IMR-90 (cell line): Measurements from ENCODE around the gene PLOD3. TPM values are rescaled to one million over a fixed set of nuclear protein-coding genes. Genes with fewer than 3 reads are reported as not detected.

ENCODE experiments used
- ATAC-seq: fragments of 200-7000 bp; cut with Tn5 transposase; 2 replicates; pipeline ENCODE4 v1.9.1; 2020; ENCODE audit warnings: low read depth, mild to moderate bottlenecking, moderate library complexity
- BruUV-seq: library from RNA; stranded (reverse); fragments of 400-500 nt; replicated peaks from 2 replicates; lab custom pipeline; 2021; lab: Mats Ljungman, UMichigan
- CTCF ChIA-PET: fragments of 300-600 bp; formaldehyde crosslinking; extraction: SDS; loops from one replicate; lab custom pipeline; 2021; ENCODE audit warnings: antibody characterized with exemption; lab: Yijun Ruan, JAX
- POLR2A ChIA-PET: fragments of 300-600 bp; sonication (Branson Sonifier 250); formaldehyde crosslinking; loops from one replicate; lab custom pipeline; 2022; ENCODE audit warnings: antibody characterized with exemption; ENCODE audit not compliant: unreplicated experiment; lab: Charles Lee
- DNase-seq: peaks from one replicate; pipeline ENCODE4 v3.0.0; 2013
- H2AFZ ChIP-seq: replicated peaks from 2 replicates; pipeline ENCODE3; 2013; ENCODE audit warnings: low read length, mild to moderate bottlenecking; ENCODE audit not compliant: poor library complexity
- H2AK5ac ChIP-seq: 2 replicates; pipeline ENCODE4 v1.6.1; 2013; ENCODE audit warnings: low read depth, low read length, inconsistent platforms
- H2AK9ac ChIP-seq: replicated peaks from 2 replicates; pipeline ENCODE3; 2013; ENCODE audit warnings: mild to moderate bottlenecking, low read depth, low read length, moderate library complexity; ENCODE audit not compliant: poor library complexity
- H2BK120ac ChIP-seq: 2 replicates; pipeline ENCODE4 v1.6.1; 2013; ENCODE audit warnings: low read depth, low read length, inconsistent platforms
- H2BK15ac ChIP-seq: 3 replicates; pipeline ENCODE4 v1.6.1; 2013; ENCODE audit warnings: low read depth, low read length, inconsistent platforms
- H2BK20ac ChIP-seq: 2 replicates; pipeline ENCODE4 v1.6.1; 2013; ENCODE audit warnings: low read depth, mild to moderate bottlenecking, inconsistent platforms, low read length, moderate library complexity
- H2BK5ac ChIP-seq: 2 replicates; pipeline ENCODE4 v1.6.1; 2013; ENCODE audit warnings: mild to moderate bottlenecking, low read depth, low read length, inconsistent platforms; ENCODE audit not compliant: poor library complexity, severe bottlenecking
- H3K14ac ChIP-seq: replicated peaks from 2 replicates; pipeline ENCODE4 v1.6.1; 2013; ENCODE audit warnings: low read depth, low read length, inconsistent platforms
- H3K18ac ChIP-seq: 2 replicates; pipeline ENCODE4 v1.6.1; 2013; ENCODE audit warnings: low read depth, low read length, control low read depth
- H3K23ac ChIP-seq: 2 replicates; pipeline ENCODE4 v1.6.1; 2013; ENCODE audit warnings: low read depth, low read length, inconsistent platforms
- H3K27ac ChIP-seq: 2 replicates; pipeline ENCODE4 v1.5.1; 2013; ENCODE audit warnings: mild to moderate bottlenecking, control low read depth, low read length; ENCODE audit not compliant: insufficient read depth
- H3K27me3 ChIP-seq: 2 replicates; pipeline ENCODE4 v1.6.1; 2013; ENCODE audit warnings: low read length; ENCODE audit not compliant: control insufficient read depth, insufficient read depth
- H3K36me3 ChIP-seq: 2 replicates; pipeline ENCODE4 v1.6.1; 2013; ENCODE audit warnings: low read length, mixed read lengths; ENCODE audit not compliant: control insufficient read depth, insufficient read depth
- H3K4ac ChIP-seq: 2 replicates; pipeline ENCODE4 v1.6.1; 2013; ENCODE audit warnings: low read depth, low read length, inconsistent platforms
- H3K4me1 ChIP-seq: 2 replicates; pipeline ENCODE4 v1.6.1; 2013; ENCODE audit warnings: low read length, mixed read lengths; ENCODE audit not compliant: control insufficient read depth, insufficient read depth
- H3K4me2 ChIP-seq: 2 replicates; pipeline ENCODE4 v1.6.1; 2013; ENCODE audit warnings: low read depth, mild to moderate bottlenecking, control low read depth, low read length, moderate library complexity
- H3K4me3 ChIP-seq: 2 replicates; pipeline ENCODE4 v1.5.1; 2013; ENCODE audit warnings: low read depth, mild to moderate bottlenecking, control low read depth, low read length, moderate library complexity; ENCODE audit not compliant: insufficient read depth
- H3K56ac ChIP-seq: 2 replicates; pipeline ENCODE4 v1.6.1; 2013; ENCODE audit warnings: low read length, inconsistent platforms; ENCODE audit not compliant: insufficient read depth; ENCODE audit errors: extremely low read depth
- H3K79me1 ChIP-seq, 2 experiments: 2 replicates each; pipeline ENCODE4 v1.6.1; 2013; ENCODE audit warnings: low read length in 2 of 2, inconsistent platforms in 1 of 2, low read depth in 1 of 2
- H3K9ac ChIP-seq: 2 replicates; pipeline ENCODE4 v1.6.1; 2013; ENCODE audit warnings: low read depth, low read length, control low read depth
- H3K9me1 ChIP-seq: 2 replicates; pipeline ENCODE4 v1.6.1; 2013; ENCODE audit warnings: low read length, inconsistent platforms; ENCODE audit not compliant: insufficient read depth
- H3K9me3 ChIP-seq: 2 replicates; pipeline ENCODE4 v1.6.1; 2013; ENCODE audit warnings: low read length; ENCODE audit not compliant: control insufficient read depth, insufficient read depth
- H4K20me1 ChIP-seq: 2 replicates; pipeline ENCODE4 v1.6.1; 2013; ENCODE audit warnings: low read length, inconsistent platforms; ENCODE audit not compliant: insufficient read depth
- H4K5ac ChIP-seq: 2 replicates; pipeline ENCODE4 v1.6.1; 2013; ENCODE audit warnings: mild to moderate bottlenecking, low read depth, low read length, control low read depth
- H4K8ac ChIP-seq, 2 experiments: 2 replicates each; pipeline ENCODE4 v1.6.1; 2013; ENCODE audit warnings: low read depth in 2 of 2, low read length in 2 of 2, control low read depth in 1 of 2, inconsistent platforms in 1 of 2
- H4K91ac ChIP-seq: 2 replicates; pipeline ENCODE4 v1.6.1; 2013; ENCODE audit warnings: low read depth, low read length, inconsistent platforms; ENCODE audit not compliant: insufficient read depth
- BHLHE40 ChIP-seq: fragments of 150-350 bp; IDR thresholded peaks from 2 replicates; pipeline ENCODE4 v1.6.1; 2016; ENCODE audit warnings: mild to moderate bottlenecking, low read depth, low read length
- CEBPB ChIP-seq: IDR thresholded peaks from 2 replicates; pipeline ENCODE4 v1.6.1; 2012; ENCODE audit warnings: low read depth, low read length, improper control_type of control experiment
- CHD1 ChIP-seq: IDR thresholded peaks from 2 replicates; pipeline ENCODE4 v1.6.1; 2012; ENCODE audit warnings: low read depth, low read length, improper control_type of control experiment
- FOS ChIP-seq: fragments of 150-350 bp; IDR thresholded peaks from 2 replicates; pipeline ENCODE4 v1.6.1; 2016; ENCODE audit warnings: low read depth, low read length
- MAFK ChIP-seq: IDR thresholded peaks from 2 replicates; pipeline ENCODE4 v1.6.1; 2012; ENCODE audit warnings: low read depth, low read length, improper control_type of control experiment
- MAZ ChIP-seq: IDR thresholded peaks from 2 replicates; pipeline ENCODE4 v1.6.1; 2012; ENCODE audit warnings: low read depth, mild to moderate bottlenecking, low read length, improper control_type of control experiment, moderate library complexity, borderline replicate concordance
- MXI1 ChIP-seq: IDR thresholded peaks from 2 replicates; pipeline ENCODE4 v1.6.1; 2012; ENCODE audit warnings: low read depth, mild to moderate bottlenecking, low read length, moderate library complexity, borderline replicate concordance
- NFE2L2 ChIP-seq: fragments of 150-350 bp; IDR thresholded peaks from 2 replicates; pipeline ENCODE4 v1.6.1; 2016; ENCODE audit warnings: low read depth, mild to moderate bottlenecking, low read length
- POLR2A ChIP-seq: IDR thresholded peaks from 2 replicates; pipeline ENCODE4 v1.6.1; 2012; ENCODE audit warnings: mild to moderate bottlenecking, low read depth, low read length
- RAD21 ChIP-seq: IDR thresholded peaks from 2 replicates; pipeline ENCODE4 v1.6.1; 2012; ENCODE audit warnings: low read length, improper control_type of control experiment
- RCOR1 ChIP-seq: IDR thresholded peaks from 2 replicates; pipeline ENCODE4 v1.6.1; 2012; ENCODE audit warnings: mild to moderate bottlenecking, low read length, improper control_type of control experiment; ENCODE audit not compliant: insufficient replicate concordance
- RFX5 ChIP-seq: IDR thresholded peaks from 2 replicates; pipeline ENCODE4 v1.8.0; 2012; ENCODE audit warnings: low read depth, mild to moderate bottlenecking, low read length, moderate library complexity
- WGBS, 2 experiments: methylation state at CpG; one replicate each; pipeline versions ENCODE4 v1.1.5 to v1.1.7; 2013; ENCODE audit warnings: missing lambda C conversion rate in 2 of 2; ENCODE audit not compliant: insufficient read length in 1 of 2; ENCODE audit errors: extremely low coverage in 2 of 2; 5-methylcytosine and 5-hydroxymethylcytosine counted together
- dilution Hi-C: fragments of 300-500 bp; cut with HindIII; formaldehyde crosslinking; loops from one replicate; pipeline ENCODE4 v1.14.3; 2018; ENCODE audit warnings: low sequenced_read_pairs; ENCODE audit not compliant: unreplicated experiment
- in situ Hi-C: fragments of 300-500 bp; cut with MboI; formaldehyde crosslinking; loops from 3 replicates; pipeline ENCODE4 v1.14.3; 2019; ENCODE audit warnings: low sequenced_read_pairs, inconsistent platforms, mixed read lengths
- intact Hi-C: fragments of 100-400 bp; cut with micrococcal nuclease; formaldehyde crosslinking; loops from 2 replicates; pipeline ENCODE4 v1.10.0; 2022
- polyA plus RNA-seq, 3 experiments: library from polyadenylated mRNA; depleted of rRNA; stranded (reverse); fragments of >200 nt; gene quantifications; 2 replicates each; pipeline ENCODE4 v1.2.3, GENCODE V29; 2012; ENCODE audit warnings: low replicate concordance in 1 of 3
- total RNA-seq: library from RNA; depleted of rRNA; stranded (reverse); fragments of >200 nt; gene quantifications from 2 replicates; pipeline ENCODE4 v1.2.3, GENCODE V29; 2012
- TF ChIP-seq, protein P1 (sequence below): fragments of 150-350 bp; IDR thresholded peaks from 2 replicates; pipeline ENCODE4 v1.6.1; 2016; ENCODE audit warnings: low read depth, mild to moderate bottlenecking, low read length, moderate library complexity, borderline replicate concordance
- TF ChIP-seq, protein P2 (sequence below): conservative IDR thresholded peaks from 2 replicates; pipeline ENCODE4 v1.5.1; 2012; ENCODE audit warnings: mild to moderate bottlenecking, low read depth, low read length, improper control_type of control experiment
- TF ChIP-seq, protein P3 (sequence below): fragments of 150-350 bp; IDR thresholded peaks from 2 replicates; pipeline ENCODE4 v1.6.1; 2017; ENCODE audit warnings: mild to moderate bottlenecking, antibody characterized with exemption, low read length, low read depth

The PLOD3 gene
- total and polyA plus RNA-seq, 2 of the 4 experiments (the other 2 are of a cell fraction) = 21.7 to 159 TPM

DNA sequence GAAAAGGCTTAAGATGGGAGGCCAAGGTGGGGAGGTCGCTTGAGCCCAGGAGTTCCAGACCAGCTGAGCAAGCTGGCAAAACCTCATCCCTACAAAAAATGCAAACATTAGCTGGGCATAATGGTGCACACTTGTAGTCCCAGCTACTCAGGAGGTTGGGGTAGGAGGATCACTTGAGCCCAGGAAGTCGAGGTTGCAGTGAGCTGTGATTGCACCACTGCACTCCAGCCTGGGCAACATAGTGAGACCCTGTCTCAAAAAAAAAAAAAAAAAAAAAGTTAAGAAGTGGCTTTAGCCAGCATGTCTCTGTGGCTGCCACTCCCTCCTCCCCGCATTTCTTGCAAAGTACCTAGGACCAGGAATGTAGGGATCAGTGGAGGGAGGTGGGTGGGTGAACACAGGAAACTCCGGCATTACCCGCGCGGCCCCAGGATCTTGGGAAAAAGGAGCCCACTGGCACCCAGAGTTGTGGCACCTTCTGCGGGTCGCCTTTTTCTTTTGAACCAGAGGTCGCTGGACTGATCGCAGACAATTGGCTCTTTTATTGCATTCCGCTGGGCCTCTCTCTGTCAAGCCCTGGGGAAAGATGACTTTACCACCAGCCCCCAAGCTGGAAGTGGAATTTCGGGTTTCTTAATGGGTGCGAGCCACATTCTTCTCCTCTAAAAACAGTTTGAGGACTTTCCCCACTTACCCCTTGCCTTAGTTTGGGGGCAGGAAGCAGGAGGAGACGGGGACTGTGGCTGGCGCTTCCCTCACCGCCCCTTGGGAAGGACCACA, 55.5 kb downstream of the PLOD3 start:
- intact Hi-C loops (no loop called here), in situ Hi-C loops (no loop called here), dilution Hi-C loops (no loop called here)
- H2BK120ac ChIP-seq = no peak overlapping the region
- H3K14ac ChIP-seq = no peak overlapping the region
- H3K27ac ChIP-seq = no peak overlapping the region
- no peaks in the 10 kb centered on the region for H3K9me3 ChIP-seq
- H3K4me3 ChIP-seq = no peak overlapping the region
- H2AK9ac ChIP-seq = peak overlapping the region; percentile 61
- no peak overlapping the region for H2BK20ac ChIP-seq
- no peak overlapping the region for H2BK5ac ChIP-seq
- CTCF ChIA-PET = interaction anchor here (1.3 kb wide), 1 partner anchor 31 kb away, joined by 3 read pairs; no protein-coding TSS in a partner anchor
- H3K4ac ChIP-seq = no peak overlapping the region
- POLR2A ChIA-PET = no interaction called here
- BruUV-seq = no TSS peak
- WGBS, 2 experiments = 71% methylated on average over 8 of the region's 17 CpGs; no CpG with 5 or more reads in 1 of the 2 experiments
- H3K9me1 ChIP-seq = peaks cover 3% of the 10 kb centered on the region; the same call in 1 of the 2 replicates
- H4K91ac ChIP-seq = no peak overlapping the region
- peaks cover 11% of the 10 kb centered on the region for H3K4me1 ChIP-seq
- no peak overlapping the region for H3K56ac ChIP-seq
- DNase-seq (no peak), ATAC-seq (no peak)
- H3K18ac ChIP-seq = no peak overlapping the region
- no peak overlapping the region; the same call in 1 of the 2 replicates for H2AK5ac ChIP-seq
- H3K4me2 ChIP-seq = no peak overlapping the region
- no peak overlapping the region for H2AFZ ChIP-seq
- no peak overlapping the region for H4K5ac ChIP-seq
- peaks cover 0 to 19% of the 10 kb centered on the region in 2 experiments; a peak in 2 of 4 replicates for H3K79me1 ChIP-seq
- peaks cover 21% of the 10 kb centered on the region for H4K20me1 ChIP-seq
- H3K36me3 ChIP-seq = peaks cover 25% of the 10 kb centered on the region
- no peak overlapping the region for H2BK15ac ChIP-seq
- no peak overlapping the region for H3K23ac ChIP-seq
- peaks cover 10% of the 10 kb centered on the region; the same call in 1 of the 2 replicates for H3K27me3 ChIP-seq
- H3K9ac ChIP-seq = no peak overlapping the region
- no peak overlapping the region for H4K8ac ChIP-seq
- no peak for TF ChIP-seq RCOR1
- TF ChIP-seq POLR2A = no peak
- TF ChIP-seq, protein P1, sequence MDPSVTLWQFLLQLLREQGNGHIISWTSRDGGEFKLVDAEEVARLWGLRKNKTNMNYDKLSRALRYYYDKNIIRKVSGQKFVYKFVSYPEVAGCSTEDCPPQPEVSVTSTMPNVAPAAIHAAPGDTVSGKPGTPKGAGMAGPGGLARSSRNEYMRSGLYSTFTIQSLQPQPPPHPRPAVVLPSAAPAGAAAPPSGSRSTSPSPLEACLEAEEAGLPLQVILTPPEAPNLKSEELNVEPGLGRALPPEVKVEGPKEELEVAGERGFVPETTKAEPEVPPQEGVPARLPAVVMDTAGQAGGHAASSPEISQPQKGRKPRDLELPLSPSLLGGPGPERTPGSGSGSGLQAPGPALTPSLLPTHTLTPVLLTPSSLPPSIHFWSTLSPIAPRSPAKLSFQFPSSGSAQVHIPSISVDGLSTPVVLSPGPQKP = no peak
- no peak for TF ChIP-seq CEBPB
- TF ChIP-seq, protein P2, sequence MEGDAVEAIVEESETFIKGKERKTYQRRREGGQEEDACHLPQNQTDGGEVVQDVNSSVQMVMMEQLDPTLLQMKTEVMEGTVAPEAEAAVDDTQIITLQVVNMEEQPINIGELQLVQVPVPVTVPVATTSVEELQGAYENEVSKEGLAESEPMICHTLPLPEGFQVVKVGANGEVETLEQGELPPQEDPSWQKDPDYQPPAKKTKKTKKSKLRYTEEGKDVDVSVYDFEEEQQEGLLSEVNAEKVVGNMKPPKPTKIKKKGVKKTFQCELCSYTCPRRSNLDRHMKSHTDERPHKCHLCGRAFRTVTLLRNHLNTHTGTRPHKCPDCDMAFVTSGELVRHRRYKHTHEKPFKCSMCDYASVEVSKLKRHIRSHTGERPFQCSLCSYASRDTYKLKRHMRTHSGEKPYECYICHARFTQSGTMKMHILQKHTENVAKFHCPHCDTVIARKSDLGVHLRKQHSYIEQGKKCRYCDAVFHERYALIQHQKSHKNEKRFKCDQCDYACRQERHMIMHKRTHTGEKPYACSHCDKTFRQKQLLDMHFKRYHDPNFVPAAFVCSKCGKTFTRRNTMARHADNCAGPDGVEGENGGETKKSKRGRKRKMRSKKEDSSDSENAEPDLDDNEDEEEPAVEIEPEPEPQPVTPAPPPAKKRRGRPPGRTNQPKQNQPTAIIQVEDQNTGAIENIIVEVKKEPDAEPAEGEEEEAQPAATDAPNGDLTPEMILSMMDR = no peak
- TF ChIP-seq CHD1 = no peak
- TF ChIP-seq, protein P3, sequence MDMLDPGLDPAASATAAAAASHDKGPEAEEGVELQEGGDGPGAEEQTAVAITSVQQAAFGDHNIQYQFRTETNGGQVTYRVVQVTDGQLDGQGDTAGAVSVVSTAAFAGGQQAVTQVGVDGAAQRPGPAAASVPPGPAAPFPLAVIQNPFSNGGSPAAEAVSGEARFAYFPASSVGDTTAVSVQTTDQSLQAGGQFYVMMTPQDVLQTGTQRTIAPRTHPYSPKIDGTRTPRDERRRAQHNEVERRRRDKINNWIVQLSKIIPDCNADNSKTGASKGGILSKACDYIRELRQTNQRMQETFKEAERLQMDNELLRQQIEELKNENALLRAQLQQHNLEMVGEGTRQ = no peak
- TF ChIP-seq FOS = no peak
- TF ChIP-seq BHLHE40 = no peak
- no peak for TF ChIP-seq MXI1
- TF ChIP-seq MAZ = no peak
- TF ChIP-seq RFX5 = no peak
- no peak for TF ChIP-seq MAFK
- TF ChIP-seq NFE2L2 = no peak
- no peak for TF ChIP-seq RAD21
